Measurements from ENCODE around the gene ZRSR2. TPM values are rescaled to one million over a fixed set of nuclear protein-coding genes. Genes with fewer than 3 reads are reported as not detected.

The ZRSR2 gene
- total RNA-seq, 1 experiment from 2014 or later = 4.6 TPM

DNA sequence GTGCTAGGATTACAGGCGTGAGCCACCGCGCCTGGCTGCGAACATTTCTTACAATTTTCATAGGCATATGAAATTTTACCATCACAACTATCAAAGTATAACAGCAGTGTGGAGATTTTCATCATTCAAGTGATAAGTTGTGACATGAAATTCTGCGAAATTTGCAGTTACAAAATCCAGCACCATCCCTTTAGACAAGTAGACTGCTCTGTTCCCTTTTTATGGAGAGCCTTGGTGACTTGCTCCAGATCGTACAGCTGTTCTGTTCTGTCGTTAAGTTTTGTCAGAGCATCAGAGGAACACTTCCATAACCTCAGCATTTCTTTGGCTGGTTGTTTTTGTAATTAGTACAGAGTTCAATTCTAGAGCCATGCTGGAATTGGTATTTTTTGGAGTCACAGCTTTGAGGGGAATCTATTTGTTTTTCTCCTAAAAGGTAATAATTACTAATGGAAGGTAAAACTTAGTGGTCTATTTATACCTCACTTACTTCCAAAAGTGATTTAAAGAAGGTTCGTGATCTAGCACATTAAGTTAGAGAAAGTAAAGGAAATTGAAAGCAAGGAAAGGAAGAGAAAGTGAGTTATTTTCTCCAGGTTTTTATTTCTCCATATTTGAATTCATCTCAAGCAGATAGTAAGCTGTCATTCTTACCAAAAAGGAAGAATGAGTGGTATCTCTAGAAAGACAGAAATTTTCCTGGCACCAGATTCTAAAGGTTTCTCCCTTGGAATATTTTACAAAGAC lies 22.1 kb downstream of the ZRSR2 start:
- Histone ChIP-seq H3K36me3 (ENCODE audit: control insufficient read depth in 1 of 2, insufficient read depth in 2 of 2, low read length in 2 of 2) (no peaks in the 10 kb centered on the region), H3K79me2 (ENCODE audit: insufficient read depth, low read length) (no peaks in the 10 kb centered on the region), H3K9me3 (ENCODE audit: control insufficient read depth in 1 of 2, insufficient read depth in 1 of 2, low read depth in 1 of 2, low read length in 2 of 2) (no peaks in the 10 kb centered on the region), H3K9me2 (ENCODE audit: insufficient read depth) (no peaks in the 10 kb centered on the region), H3K27me3 (ENCODE audit: insufficient read depth, low read length) (no peaks in the 10 kb centered on the region), H3K4me1 (ENCODE audit: control insufficient read depth in 1 of 2, insufficient read depth in 2 of 2, low read length in 2 of 2) (no peaks in the 10 kb centered on the region), H4K20me1 (ENCODE audit: insufficient read depth) (no peaks in the 10 kb centered on the region), H3K4me2 (ENCODE audit: low read length) (no peak overlapping the region), H3K9ac (ENCODE audit: low read length) (no peak overlapping the region), H2AFZ (ENCODE audit: low read depth, low read length, poor library complexity, severe bottlenecking) (no peak overlapping the region), H3K4me3 (replicated peaks in 1 of 2; ENCODE audit: low read depth in 1 of 2, low read length in 2 of 2) (no peak overlapping the region), H3K27ac (ENCODE audit: low read depth, low read length) (no peak overlapping the region)
- CTCF ChIA-PET = no interaction called here
- intact Hi-C loops (cut with micrococcal nuclease) = no loop called here
- POLR2A ChIA-PET = no interaction called here
- BruUV-seq (replicated peaks) = no TSS peak
- ATAC-seq = no peak
- no peak for TF ChIP-seq ELF1 (IDR thresholded peaks at IDR 0.05; ENCODE audit: borderline replicate concordance, low read depth)
- TF ChIP-seq SP1 (IDR thresholded peaks at IDR 0.05; ENCODE audit: low read depth) = no peak
- TF ChIP-seq, protein P1, sequence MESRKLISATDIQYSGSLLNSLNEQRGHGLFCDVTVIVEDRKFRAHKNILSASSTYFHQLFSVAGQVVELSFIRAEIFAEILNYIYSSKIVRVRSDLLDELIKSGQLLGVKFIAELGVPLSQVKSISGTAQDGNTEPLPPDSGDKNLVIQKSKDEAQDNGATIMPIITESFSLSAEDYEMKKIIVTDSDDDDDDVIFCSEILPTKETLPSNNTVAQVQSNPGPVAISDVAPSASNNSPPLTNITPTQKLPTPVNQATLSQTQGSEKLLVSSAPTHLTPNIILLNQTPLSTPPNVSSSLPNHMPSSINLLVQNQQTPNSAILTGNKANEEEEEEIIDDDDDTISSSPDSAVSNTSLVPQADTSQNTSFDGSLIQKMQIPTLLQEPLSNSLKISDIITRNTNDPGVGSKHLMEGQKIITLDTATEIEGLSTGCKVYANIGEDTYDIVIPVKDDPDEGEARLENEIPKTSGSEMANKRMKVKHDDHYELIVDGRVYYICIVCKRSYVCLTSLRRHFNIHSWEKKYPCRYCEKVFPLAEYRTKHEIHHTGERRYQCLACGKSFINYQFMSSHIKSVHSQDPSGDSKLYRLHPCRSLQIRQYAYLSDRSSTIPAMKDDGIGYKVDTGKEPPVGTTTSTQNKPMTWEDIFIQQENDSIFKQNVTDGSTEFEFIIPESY (IDR thresholded peaks at IDR 0.05; ENCODE audit: extremely low read depth, insufficient replicate concordance, low read length) = no peak
- no peak for TF ChIP-seq POLR2AphosphoS5 (IDR thresholded peaks at IDR 0.05; ENCODE audit: low read depth, low read length)
- no peak for TF ChIP-seq SRF (IDR thresholded peaks at IDR 0.05; ENCODE audit: low read depth)
- DNase-seq (ENCODE audit: low read depth, low spot score) = no peak
- RAD21 ChIA-PET (ENCODE audit: low non-redundant PET in 1 of 2, low total read pairs in 2 of 2, uncharacterized antibody in 2 of 2, unreplicated experiment in 2 of 2) = no interaction called here

DNA sequence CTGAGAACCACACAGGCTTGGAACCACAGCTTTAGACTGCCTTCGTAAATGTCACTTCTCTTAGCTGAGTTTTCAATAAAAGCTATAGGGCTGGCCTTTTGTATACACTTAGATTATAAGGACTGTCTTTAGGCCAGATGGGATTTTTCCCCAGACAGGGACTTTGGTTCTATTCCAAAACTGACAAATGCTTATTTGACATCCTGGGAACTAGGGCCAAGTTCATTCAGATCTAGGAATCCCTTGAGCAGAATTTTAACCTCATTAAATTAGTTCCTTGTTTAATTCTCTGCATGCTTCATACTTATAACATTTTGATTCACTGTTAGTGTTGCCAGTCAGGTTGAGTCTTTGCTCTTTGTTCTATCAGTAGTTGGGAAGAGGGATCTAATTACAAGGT lies 23.1 kb downstream of the ZRSR2 start:
- no peak overlapping the region for H2AFZ ChIP-seq (ENCODE audit: low read depth, low read length, poor library complexity, severe bottlenecking)
- no peaks in the 10 kb centered on the region for H3K79me2 ChIP-seq (ENCODE audit: insufficient read depth, low read length)
- BruUV-seq (replicated peaks) = no TSS peak
- ChIA-PET CTCF (no interaction called here), POLR2A (no interaction called here), RAD21 (ENCODE audit: low non-redundant PET in 1 of 2, low total read pairs in 2 of 2, uncharacterized antibody in 2 of 2, unreplicated experiment in 2 of 2) (no interaction called here)
- H3K27me3 ChIP-seq (ENCODE audit: insufficient read depth, low read length) = no peaks in the 10 kb centered on the region
- no peak for ATAC-seq
- no peaks in the 10 kb centered on the region for H3K9me3 ChIP-seq (ENCODE audit: control insufficient read depth in 1 of 2, insufficient read depth in 1 of 2, low read depth in 1 of 2, low read length in 2 of 2)
- no peaks in the 10 kb centered on the region for H3K4me1 ChIP-seq (ENCODE audit: control insufficient read depth in 1 of 2, insufficient read depth in 2 of 2, low read length in 2 of 2)
- intact Hi-C loops (cut with micrococcal nuclease) = no loop called here
- H3K9ac ChIP-seq (ENCODE audit: low read length) = no peak overlapping the region
- H4K20me1 ChIP-seq (ENCODE audit: insufficient read depth) = no peaks in the 10 kb centered on the region
- no peak overlapping the region for H3K4me3 ChIP-seq (replicated peaks in 1 of 2; ENCODE audit: low read depth in 1 of 2, low read length in 2 of 2)
- no peaks in the 10 kb centered on the region for H3K36me3 ChIP-seq (ENCODE audit: control insufficient read depth in 1 of 2, insufficient read depth in 2 of 2, low read length in 2 of 2)
- H3K9me2 ChIP-seq (ENCODE audit: insufficient read depth) = no peaks in the 10 kb centered on the region
- DNase-seq (ENCODE audit: low read depth, low spot score) = no peak
- H3K27ac ChIP-seq (ENCODE audit: low read depth, low read length) = no peak overlapping the region
- H3K4me2 ChIP-seq (ENCODE audit: low read length) = no peak overlapping the region
- TF ChIP-seq TCF7L2 (IDR thresholded peaks at IDR 0.05; ENCODE audit: borderline replicate concordance, extremely low read depth, insufficient read depth, insufficient read length) = no peak
- TF ChIP-seq, protein P2, sequence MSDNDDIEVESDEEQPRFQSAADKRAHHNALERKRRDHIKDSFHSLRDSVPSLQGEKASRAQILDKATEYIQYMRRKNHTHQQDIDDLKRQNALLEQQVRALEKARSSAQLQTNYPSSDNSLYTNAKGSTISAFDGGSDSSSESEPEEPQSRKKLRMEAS (IDR thresholded peaks at IDR 0.05) = no peak
- TF ChIP-seq RAD21 (IDR thresholded peaks at IDR 0.05; ENCODE audit: low read depth) = no peak
- TF ChIP-seq EZH2phosphoT487 (IDR thresholded peaks at IDR 0.05; ENCODE audit: borderline replicate concordance) = no peak
- no peak for TF ChIP-seq EZH2 (IDR thresholded peaks at IDR 0.05)
- no peak for TF ChIP-seq ZFX (IDR thresholded peaks at IDR 0.05)
- no peak for TF ChIP-seq ZNF274 (IDR thresholded peaks at IDR 0.05; ENCODE audit: low read depth, low read length)
- TF ChIP-seq ELF1 (IDR thresholded peaks at IDR 0.05; ENCODE audit: borderline replicate concordance, low read depth) = no peak
- no peak for TF ChIP-seq POLR2AphosphoS5 (IDR thresholded peaks at IDR 0.05; ENCODE audit: low read depth, low read length)
- TF ChIP-seq FOSL1 (IDR thresholded peaks at IDR 0.05; ENCODE audit: low read depth) = no peak
- TF ChIP-seq SP1 (IDR thresholded peaks at IDR 0.05; ENCODE audit: low read depth) = no peak
- TF ChIP-seq, protein P1 (IDR thresholded peaks at IDR 0.05; ENCODE audit: extremely low read depth, insufficient replicate concordance, low read length) = no peak
- TF ChIP-seq JUND (IDR thresholded peaks at IDR 0.05) = no peak

Measured in HCT116 (cell line).